Nephron (organoid): ENCODE results near the gene EEF2K.
A peak's percentile ranks its signal among the peaks of the same experiment; 100 is the strongest.

ENCODE experiments used
- H3K27ac Mint-ChIP-seq, 3 experiments: 2 replicates each; pipeline ENCODE4 v1.8.0; 2020; ENCODE audit warnings: mixed read lengths in 3 of 3, mild to moderate bottlenecking in 2 of 3, moderate library complexity in 1 of 3
- H3K27me3 Mint-ChIP-seq: 2 replicates; pipeline ENCODE4 v1.8.0; 2021; ENCODE audit warnings: low read depth, mild to moderate bottlenecking, moderate library complexity, mixed read lengths
- H3K36me3 Mint-ChIP-seq: 2 replicates; pipeline ENCODE4 v1.8.0; 2020; ENCODE audit warnings: low read depth, mixed read lengths
- H3K4me1 Mint-ChIP-seq: 2 replicates; pipeline ENCODE4 v1.8.0; 2020; ENCODE audit warnings: mixed read lengths
- H3K4me3 Mint-ChIP-seq, 3 experiments: 2 replicates each; pipeline ENCODE4 v1.8.0; 2020; ENCODE audit warnings: mild to moderate bottlenecking in 3 of 3, mixed read lengths in 3 of 3, moderate library complexity in 2 of 3
- H3K9me3 Mint-ChIP-seq: 2 replicates; pipeline ENCODE4 v1.8.0; 2020; ENCODE audit warnings: mixed read lengths
- CTCF ChIP-seq, 3 experiments: fragments of 200-600 bp; sonication (generic); IDR thresholded peaks; one replicate each; pipeline ENCODE4 v1.5.0; 2021; ENCODE audit warnings: antibody characterized with exemption in 3 of 3; ENCODE audit not compliant: unreplicated experiment in 3 of 3

EEF2K gene

GRCh38 chr16:22278441-22279230 is 72.6 kb downstream of the EEF2K start:
- no peak overlapping the region for H3K4me3 Mint-ChIP-seq
- TF ChIP-seq CTCF (IDR thresholded peaks at IDR 0.05; ENCODE audit: unreplicated experiment in 3 of 3): no peak
- no peaks in the 10 kb centered on the region for H3K9me3 Mint-ChIP-seq
- no peaks in the 10 kb centered on the region for H3K27me3 Mint-ChIP-seq
- H3K36me3 Mint-ChIP-seq: peaks cover 44% of the 10 kb centered on the region
- H3K27ac Mint-ChIP-seq: no peak overlapping the region
- H3K4me1 Mint-ChIP-seq: no peaks in the 10 kb centered on the region

GRCh38 chr16:22282254-22282892 is 76.3 kb downstream of the EEF2K start:
- Mint-ChIP-seq H3K27ac (no peak overlapping the region), H3K4me1 (peaks cover 8% of the 10 kb centered on the region), H3K36me3 (peaks cover 49% of the 10 kb centered on the region), H3K4me3 (no peak overlapping the region), H3K9me3 (no peaks in the 10 kb centered on the region), H3K27me3 (no peaks in the 10 kb centered on the region)
- TF ChIP-seq CTCF (IDR thresholded peaks at IDR 0.05; ENCODE audit: unreplicated experiment in 3 of 3): no peak

GRCh38 chr16:22284637-22285036 is 78.6 kb downstream of the EEF2K start:
- peaks cover 8% of the 10 kb centered on the region for H3K4me1 Mint-ChIP-seq
- H3K27ac Mint-ChIP-seq: peak overlapping the region in 1 of 3 experiments; percentile 75
- H3K9me3 Mint-ChIP-seq: no peaks in the 10 kb centered on the region
- TF ChIP-seq CTCF (IDR thresholded peaks at IDR 0.05; ENCODE audit: unreplicated experiment in 3 of 3): no peak
- H3K4me3 Mint-ChIP-seq: no peak overlapping the region
- H3K36me3 Mint-ChIP-seq: peaks cover 42% of the 10 kb centered on the region
- no peaks in the 10 kb centered on the region for H3K27me3 Mint-ChIP-seq

- H3K27ac Mint-ChIP-seq: peak overlapping the region in 1 of 3 experiments; percentile 75
- no peaks in the 10 kb centered on the region for H3K9me3 Mint-ChIP-seq
- no peak overlapping the region for H3K4me3 Mint-ChIP-seq
- H3K27me3 Mint-ChIP-seq: no peaks in the 10 kb centered on the region
- peaks cover 39% of the 10 kb centered on the region for H3K36me3 Mint-ChIP-seq
- H3K4me1 Mint-ChIP-seq: peaks cover 8% of the 10 kb centered on the region
- TF ChIP-seq CTCF (IDR thresholded peaks at IDR 0.05; ENCODE audit: unreplicated experiment in 3 of 3): no peak
These were observed 79.0 kb downstream of the EEF2K start for GRCh38 chr16:22285080-22285479.

- Mint-ChIP-seq H3K27me3 (peaks cover 4% of the 10 kb centered on the region), H3K27ac (peak overlapping the region in 1 of 3 experiments; percentile 75), H3K4me3 (no peak overlapping the region), H3K4me1 (peaks cover 6% of the 10 kb centered on the region), H3K9me3 (no peaks in the 10 kb centered on the region), H3K36me3 (no peaks in the 10 kb centered on the region)
- TF ChIP-seq CTCF (IDR thresholded peaks at IDR 0.05; ENCODE audit: unreplicated experiment in 3 of 3): no peak
These were observed 84.9 kb downstream of the EEF2K start for GRCh38 chr16:22291020-22291419.
